K562 (cell line): ENCODE data around the gene PSD4. TPM values are rescaled to one million over a fixed set of nuclear protein-coding genes. Genes with fewer than 3 reads are reported as not detected.

Experiments
- ATAC-seq: fragments of 200-7000 bp; cut with Tn5 transposase; 3 replicates; pipeline ENCODE4 v1.9.1; 2020; ENCODE audit warnings: moderate library complexity
- BruUV-seq: library from RNA; stranded (reverse); fragments of 400-500 nt; replicated peaks from 2 replicates; lab custom pipeline; 2021; lab: Mats Ljungman, UMichigan
- CTCF ChIA-PET: fragments of 300-600 bp; formaldehyde crosslinking; extraction: SDS; loops from one replicate; lab custom pipeline; 2021; ENCODE audit warnings: low intra/inter-chr PET ratio; lab: Yijun Ruan, JAX
- POLR2A ChIA-PET: fragments of 300-600, 350-650 bp; sonication (Branson Sonifier 250); formaldehyde crosslinking; extraction: SDS; loops from one replicate; lab custom pipeline; 2021; ENCODE audit warnings: antibody characterized with exemption, inconsistent platforms; lab: Yijun Ruan, JAX
- DNase-seq, 4 experiments: peaks; one replicate each; pipeline versions ENCODE4 v3.0.0 to v3.0.0-alpha.2; 2011 to 2018; ENCODE audit warnings: low spot score in 3 of 4, mixed read lengths in 3 of 4; ENCODE audit errors: extremely low read depth in 1 of 4
- FAIRE-seq: peaks from 2 replicates; lab custom pipeline; 2011; peaks lifted over from hg19 to GRCh38; lab: Jason Lieb, UNC
- H2AFZ ChIP-seq: 2 replicates; pipeline ENCODE4 v1.6.0; 2011; ENCODE audit warnings: low read depth, low read length, control low read depth, inconsistent platforms
- H3K27ac ChIP-seq: fragments of 200-600 bp; 3 replicates; pipeline ENCODE4 v1.8.0; 2011; ENCODE audit warnings: low read depth, mild to moderate bottlenecking, control low read depth, inconsistent platforms, low read length, moderate library complexity, mixed read lengths; ENCODE audit errors: extremely low read depth
- H3K27me3 ChIP-seq, 2 experiments: fragments of 300-600 bp in 1 of 2; 2 replicates in 1 of 2; 3 replicates in 1 of 2; pipeline versions ENCODE4 v1.6.0 to v1.8.0; 2011; ENCODE audit warnings: inconsistent platforms in 2 of 2, low read length in 2 of 2, mild to moderate bottlenecking in 1 of 2, mixed read lengths in 1 of 2, moderate library complexity in 1 of 2; ENCODE audit not compliant: control insufficient read depth in 2 of 2, insufficient read depth in 2 of 2
- H3K36me3 ChIP-seq: fragments of 300-600 bp; 3 replicates; pipeline ENCODE4 v1.8.0; 2011; ENCODE audit warnings: mild to moderate bottlenecking, low read length, inconsistent platforms; ENCODE audit not compliant: control insufficient read depth, insufficient read depth
- H3K4me1 ChIP-seq, 2 experiments: fragments of 200-600 bp in 1 of 2; replicated peaks in 1 of 2; 2 replicates in 1 of 2; 3 replicates in 1 of 2; pipeline versions ENCODE4 v1.5.1 to v1.8.0; 2011; ENCODE audit warnings: inconsistent platforms in 2 of 2, low read length in 2 of 2, mild to moderate bottlenecking in 1 of 2, mixed read lengths in 1 of 2, moderate library complexity in 1 of 2; ENCODE audit not compliant: control insufficient read depth in 2 of 2, insufficient read depth in 2 of 2
- H3K4me2 ChIP-seq: 2 replicates; pipeline ENCODE4 v1.6.1; 2011; ENCODE audit warnings: low read length, control low read depth, inconsistent platforms, mixed read lengths; ENCODE audit not compliant: insufficient read depth
- H3K4me3 ChIP-seq: fragments of 200-600 bp; sonication (generic), shearing (Covaris generic); 2 replicates; pipeline ENCODE4 v1.5.1; 2016; ENCODE audit warnings: control low read depth, inconsistent platforms
- H3K79me2 ChIP-seq: fragments of 200-600 bp; 3 replicates; pipeline ENCODE4 v1.8.0; 2011; ENCODE audit warnings: low read length, inconsistent platforms; ENCODE audit not compliant: control insufficient read depth, insufficient read depth
- H3K9ac ChIP-seq, 2 experiments: 2 replicates each; pipeline versions ENCODE4 v1.6.0 to v1.6.1; 2011; ENCODE audit warnings: low read depth in 2 of 2, low read length in 2 of 2, control low read depth in 1 of 2, inconsistent platforms in 1 of 2, mild to moderate bottlenecking in 1 of 2, mixed read lengths in 1 of 2; ENCODE audit not compliant: insufficient read depth in 1 of 2
- H3K9me1 ChIP-seq: one replicate; pipeline ENCODE4 v1.6.0; 2011; ENCODE audit warnings: inconsistent platforms, mild to moderate bottlenecking, low read length, moderate library complexity; ENCODE audit not compliant: control insufficient read depth, insufficient read depth
- H3K9me3 ChIP-seq: replicated peaks from 2 replicates; pipeline ENCODE4 v1.5.1; 2011; ENCODE audit warnings: low read depth, low read length, inconsistent platforms; ENCODE audit not compliant: control insufficient read depth, insufficient read depth
- H4K20me1 ChIP-seq: replicated peaks from 2 replicates; pipeline ENCODE4 v1.6.1; 2011; ENCODE audit warnings: low read length, inconsistent platforms, mixed read lengths; ENCODE audit not compliant: control insufficient read depth, insufficient read depth
- CXXC5 ChIP-seq: fragments of 250-450 bp; sonication (Bioruptor Pico); IDR thresholded peaks from 2 replicates; pipeline ENCODE4 v1.8.0; 2022; ENCODE audit warnings: inconsistent platforms, mild to moderate bottlenecking, moderate library complexity
- RAD21 ChIP-seq, 2 experiments: fragments of 250-450 bp in 1 of 2; fragments of 450-650 bp in 1 of 2; sonication (Bioruptor Pico) in 1 of 2; formaldehyde crosslinking in 1 of 2; IDR thresholded peaks in 1 of 2; conservative IDR thresholded peaks in 1 of 2; 2 replicates each; pipeline versions ENCODE4 v1.4.0 to v1.8.0; 2020 to 2022; ENCODE audit warnings: mild to moderate bottlenecking in 2 of 2, moderate library complexity in 1 of 2
- ZFX ChIP-seq: sonication (generic); formaldehyde crosslinking; IDR thresholded peaks from 2 replicates; pipeline ENCODE4 v1.8.0; 2022; ENCODE audit warnings: mild to moderate bottlenecking, missing genetic modification reagents, moderate library complexity
- WGBS: fragments of 100-300 bp; shearing (Covaris generic); methylation state at CpG from one replicate; pipeline ENCODE4 v1.1.6; 2016; ENCODE audit warnings: low coverage, mixed read lengths; ENCODE audit not compliant: insufficient coverage; ENCODE audit errors: missing lambda C conversion rate; 5-methylcytosine and 5-hydroxymethylcytosine counted together
- in situ Hi-C: fragments of 300-500 bp; cut with MboI; formaldehyde crosslinking; loops from 4 replicates; pipeline ENCODE4 v1.15.0; 2018; ENCODE audit warnings: inconsistent platforms, mixed read lengths
- intact Hi-C: fragments of 100-400 bp; cut with micrococcal nuclease; formaldehyde crosslinking; loops from 2 replicates; pipeline ENCODE4 v1.14.2; 2022
- polyA plus RNA-seq, 8 experiments: library from polyadenylated mRNA; depleted of rRNA in 4 of 8; stranded (reverse) in 5 of 8; unstranded in 3 of 8; fragments of >200 nt; fragmentation: Nextera tagmentation in 2 of 8; fragmentation: Illumina TruSeq in 1 of 8; extraction: Ambion mirVana in 2 of 8; extraction: Trizol in 1 of 8; gene quantifications; 2 replicates each; pipeline versions ENCODE4 v1.2.1 to v1.2.3, GENCODE V29; 2011 to 2014; ENCODE audit warnings: inconsistent platforms in 1 of 8, missing spikeins in 1 of 8
- total RNA-seq, 7 experiments: library from RNA; depleted of rRNA in 6 of 7; stranded (reverse); fragments of >200 nt in 6 of 7; fragmentation: Illumina TruSeq in 2 of 7; extraction: Trizol in 2 of 7; gene quantifications; 2 replicates each; pipeline versions ENCODE4 v1.2.1 to v1.2.3, GENCODE V29; 2011 to 2021; ENCODE audit warnings: low replicate concordance in 1 of 7
- TF ChIP-seq, protein P1 (sequence below): fragments of 450-650 bp; IDR thresholded peaks from 2 replicates; pipeline ENCODE4 v1.6.1; 2017; ENCODE audit warnings: antibody characterized with exemption, mild to moderate bottlenecking

The PSD4 gene
- total and polyA plus RNA-seq, 9 of the 15 experiments (the other 6 are each of a cell fraction or from before 2014, with no cell fraction given): 0.46 to 54.0 (median 20.8) TPM

DNA sequence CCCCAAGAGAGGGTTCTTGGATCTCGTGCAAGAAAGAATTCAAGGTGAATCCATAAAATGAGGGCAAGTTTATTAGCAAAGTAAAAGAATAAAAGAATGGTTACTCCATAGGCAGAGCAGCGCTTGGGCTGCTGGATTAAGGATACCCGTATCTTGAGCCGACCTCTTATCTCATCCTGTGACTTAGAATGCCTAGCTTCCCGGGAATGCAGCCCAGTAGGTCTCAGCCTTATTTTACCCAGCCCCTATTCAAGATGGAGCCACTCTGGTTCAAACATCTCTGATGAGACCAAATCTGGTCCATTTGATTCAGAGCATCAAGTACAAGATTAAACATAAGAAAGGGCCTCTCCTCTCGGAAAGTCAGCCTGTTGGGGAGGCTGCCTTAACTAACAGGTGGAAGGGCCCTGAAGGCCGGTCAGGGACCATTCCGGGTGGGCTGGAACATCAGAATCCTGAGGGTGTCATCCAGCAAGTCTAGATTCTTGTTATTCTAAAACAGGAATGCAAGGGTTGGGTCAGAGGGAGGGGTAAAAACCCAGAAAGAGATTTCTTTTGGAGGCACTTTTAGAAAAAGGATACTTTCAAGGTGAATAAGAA, 5.8 kb downstream of the PSD4 start:
- H3K4me3 ChIP-seq: no peak overlapping the region
- H3K79me2 ChIP-seq: peaks cover 19% of the 10 kb centered on the region
- H3K9me3 ChIP-seq: no peaks in the 10 kb centered on the region
- 75% methylated on average over 8 of the region's 8 CpGs for WGBS
- no TSS peak for BruUV-seq
- H3K27me3 ChIP-seq: no peaks in the 10 kb centered on the region
- peaks cover 13% of the 10 kb centered on the region for H4K20me1 ChIP-seq
- in situ Hi-C loops (no loop called here), intact Hi-C loops (no loop called here)
- no peak for DNase-seq
- no peak for FAIRE-seq
- peak overlapping the region; percentile 5; the same call in 1 of the 2 replicates for H3K4me2 ChIP-seq
- CTCF ChIA-PET: no interaction called here
- TF ChIP-seq, protein P1, sequence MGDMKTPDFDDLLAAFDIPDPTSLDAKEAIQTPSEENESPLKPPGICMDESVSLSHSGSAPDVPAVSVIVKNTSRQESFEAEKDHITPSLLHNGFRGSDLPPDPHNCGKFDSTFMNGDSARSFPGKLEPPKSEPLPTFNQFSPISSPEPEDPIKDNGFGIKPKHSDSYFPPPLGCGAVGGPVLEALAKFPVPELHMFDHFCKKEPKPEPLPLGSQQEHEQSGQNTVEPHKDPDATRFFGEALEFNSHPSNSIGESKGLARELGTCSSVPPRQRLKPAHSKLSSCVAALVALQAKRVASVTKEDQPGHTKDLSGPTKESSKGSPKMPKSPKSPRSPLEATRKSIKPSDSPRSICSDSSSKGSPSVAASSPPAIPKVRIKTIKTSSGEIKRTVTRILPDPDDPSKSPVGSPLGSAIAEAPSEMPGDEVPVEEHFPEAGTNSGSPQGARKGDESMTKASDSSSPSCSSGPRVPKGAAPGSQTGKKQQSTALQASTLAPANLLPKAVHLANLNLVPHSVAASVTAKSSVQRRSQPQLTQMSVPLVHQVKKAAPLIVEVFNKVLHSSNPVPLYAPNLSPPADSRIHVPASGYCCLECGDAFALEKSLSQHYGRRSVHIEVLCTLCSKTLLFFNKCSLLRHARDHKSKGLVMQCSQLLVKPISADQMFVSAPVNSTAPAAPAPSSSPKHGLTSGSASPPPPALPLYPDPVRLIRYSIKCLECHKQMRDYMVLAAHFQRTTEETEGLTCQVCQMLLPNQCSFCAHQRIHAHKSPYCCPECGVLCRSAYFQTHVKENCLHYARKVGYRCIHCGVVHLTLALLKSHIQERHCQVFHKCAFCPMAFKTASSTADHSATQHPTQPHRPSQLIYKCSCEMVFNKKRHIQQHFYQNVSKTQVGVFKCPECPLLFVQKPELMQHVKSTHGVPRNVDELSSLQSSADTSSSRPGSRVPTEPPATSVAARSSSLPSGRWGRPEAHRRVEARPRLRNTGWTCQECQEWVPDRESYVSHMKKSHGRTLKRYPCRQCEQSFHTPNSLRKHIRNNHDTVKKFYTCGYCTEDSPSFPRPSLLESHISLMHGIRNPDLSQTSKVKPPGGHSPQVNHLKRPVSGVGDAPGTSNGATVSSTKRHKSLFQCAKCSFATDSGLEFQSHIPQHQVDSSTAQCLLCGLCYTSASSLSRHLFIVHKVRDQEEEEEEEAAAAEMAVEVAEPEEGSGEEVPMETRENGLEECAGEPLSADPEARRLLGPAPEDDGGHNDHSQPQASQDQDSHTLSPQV: 0 out of 2 replicates have a peak, but pooled peaks have one; percentile 40
- TF ChIP-seq ZFX (CRISPR knock-in tag) (no peak), RAD21 (CRISPR knock-in tag; conservative IDR thresholded peaks at IDR 0.05 in 1 of 2, IDR thresholded peaks at IDR 0.05 in 1 of 2) (no peak), CXXC5 (CRISPR knock-in tag) (0 out of 2 replicates have a peak, but pooled peaks have one; percentile 12)
- no peak overlapping the region for H3K27ac ChIP-seq
- no peak overlapping the region for H2AFZ ChIP-seq
- H3K36me3 ChIP-seq: peaks cover 49% of the 10 kb centered on the region; the same call in 2 of the 3 replicates
- H3K4me1 ChIP-seq: peaks cover 36 to 37% of the 10 kb centered on the region in 2 experiments; a peak in 4 of 5 replicates
- POLR2A ChIA-PET: interaction anchor here (0.6 kb wide), 1 partner anchor 182 kb away, joined by 4 read pairs; no protein-coding TSS in a partner anchor
- peak overlapping the region; percentile 12 to 87; a peak in 2 of 4 replicates for H3K9ac ChIP-seq
- no peak for ATAC-seq
- H3K9me1 ChIP-seq: peaks cover 12% of the 10 kb centered on the region
